ENCODE data around the gene ZNF235.
A peak's percentile ranks its signal among the peaks of the same experiment; 100 is the strongest.

ZNF235 gene

DNA sequence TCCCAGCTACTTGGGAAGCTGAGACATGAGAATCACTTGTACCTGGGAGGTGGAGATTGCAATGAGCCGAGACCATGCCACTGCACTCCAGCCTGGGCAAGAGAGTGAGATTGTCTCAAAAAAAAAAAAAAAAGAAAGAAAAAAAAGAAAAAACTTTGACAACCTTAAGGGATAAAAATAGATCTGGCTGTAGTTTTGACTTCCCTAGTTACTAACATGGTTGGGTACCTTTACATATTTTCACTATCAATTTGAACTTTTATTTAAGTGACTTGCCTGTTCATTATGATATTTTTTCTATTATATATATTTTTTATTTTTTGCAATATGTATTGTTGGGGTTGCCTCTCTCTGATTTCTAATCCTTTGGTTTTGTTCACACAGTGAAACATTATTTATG lies 8.4 kb upstream of the ZNF235 start:
- H3K4ac ChIP-seq (ENCODE audit: low read depth in 1 of 2, low read length in 2 of 2), result no peak overlapping the region
- H3K4me3 ChIP-seq (ENCODE audit: insufficient read depth in 1 of 2, low read depth in 1 of 2, low read length in 2 of 2), result no peak overlapping the region
- no peaks in the 10 kb centered on the region for H3K79me1 ChIP-seq (replicated peaks; ENCODE audit: low read length, poor library complexity, severe bottlenecking)
- H3K36me3 ChIP-seq (ENCODE audit: control insufficient read depth in 1 of 2, insufficient read depth in 2 of 2, low read depth in 1 of 2, low read length in 2 of 2), result no peaks in the 10 kb centered on the region
- H3K27ac ChIP-seq (ENCODE audit: low read length, poor library complexity, severe bottlenecking), result no peak overlapping the region
- WGBS, result 100% methylated on average over 1 of the region's 1 CpG
- no peaks in the 10 kb centered on the region for H3K27me3 ChIP-seq (ENCODE audit: control insufficient read depth in 1 of 2, insufficient read depth in 1 of 2, low read length in 2 of 2)
- H2AK5ac ChIP-seq (ENCODE audit: low read length, severe bottlenecking), result no peak overlapping the region
- DNase-seq, result no peak
- no peaks in the 10 kb centered on the region for H3K4me1 ChIP-seq (ENCODE audit: control insufficient read depth, insufficient read depth, low read depth, low read length)
- H3K9ac ChIP-seq (ENCODE audit: low read length), result no peak overlapping the region
- no peak overlapping the region for H4K91ac ChIP-seq (ENCODE audit: low read length)
- no peak overlapping the region for H3K23ac ChIP-seq (ENCODE audit: low read length in 2 of 2)
- H3K4me2 ChIP-seq (ENCODE audit: low read length, poor library complexity, severe bottlenecking), result no peak overlapping the region
- no peak overlapping the region for H2BK120ac ChIP-seq (ENCODE audit: low read depth, low read length)
- no peak overlapping the region for H2BK15ac ChIP-seq (ENCODE audit: low read depth, poor library complexity, severe bottlenecking)
- H2AFZ ChIP-seq (ENCODE audit: low read depth, low read length), result no peak overlapping the region
- no peak overlapping the region for H4K8ac ChIP-seq (ENCODE audit: low read length)
- no peak overlapping the region for H3K18ac ChIP-seq (ENCODE audit: low read depth in 1 of 2, low read length in 2 of 2)
- no peak overlapping the region for H3K14ac ChIP-seq (ENCODE audit: low read length in 2 of 2)
- no peak overlapping the region for H2BK12ac ChIP-seq (ENCODE audit: low read length in 2 of 2)
- H3K9me3 ChIP-seq (ENCODE audit: control insufficient read depth, low read length), result peaks cover 31% of the 10 kb centered on the region
- H2BK5ac ChIP-seq (ENCODE audit: low read depth, low read length, poor library complexity, severe bottlenecking), result no peak overlapping the region

- Histone ChIP-seq H3K18ac (ENCODE audit: low read depth in 1 of 2, low read length in 2 of 2) (no peak overlapping the region), H3K4me1 (ENCODE audit: control insufficient read depth, insufficient read depth, low read depth, low read length) (peaks cover 2% of the 10 kb centered on the region)
These were observed 3.2 kb upstream of the ZNF235 start for GRCh38 chr19:44308011-44308410.

GRCh38 chr19:44306283-44306682 lies 1.5 kb upstream of the ZNF235 start:
- DNase-seq, result no peak
- Histone ChIP-seq H3K4me1 (ENCODE audit: control insufficient read depth, insufficient read depth, low read depth, low read length) (peaks cover 2% of the 10 kb centered on the region), H2BK15ac (ENCODE audit: low read depth, poor library complexity, severe bottlenecking) (no peak overlapping the region), H3K4me3 (ENCODE audit: insufficient read depth in 1 of 2, low read depth in 1 of 2, low read length in 2 of 2) (no peak overlapping the region), H2AK5ac (ENCODE audit: low read length, severe bottlenecking) (no peak overlapping the region), H3K18ac (ENCODE audit: low read depth in 1 of 2, low read length in 2 of 2) (no peak overlapping the region), H3K27me3 (ENCODE audit: control insufficient read depth in 1 of 2, insufficient read depth in 1 of 2, low read length in 2 of 2) (no peaks in the 10 kb centered on the region), H2BK5ac (ENCODE audit: low read depth, low read length, poor library complexity, severe bottlenecking) (no peak overlapping the region), H4K91ac (ENCODE audit: low read length) (no peak overlapping the region), H3K79me1 (replicated peaks; ENCODE audit: low read length, poor library complexity, severe bottlenecking) (peaks cover 6% of the 10 kb centered on the region), H3K4ac (ENCODE audit: low read depth in 1 of 2, low read length in 2 of 2) (no peak overlapping the region), H4K8ac (ENCODE audit: low read length) (no peak overlapping the region), H3K23ac (ENCODE audit: low read length in 2 of 2) (no peak overlapping the region), H3K14ac (ENCODE audit: low read length in 2 of 2) (no peak overlapping the region), H3K36me3 (ENCODE audit: control insufficient read depth in 1 of 2, insufficient read depth in 2 of 2, low read depth in 1 of 2, low read length in 2 of 2) (peaks cover 7 to 11% of the 10 kb centered on the region in 2 experiments), H2BK120ac (ENCODE audit: low read depth, low read length) (no peak overlapping the region), H3K9ac (ENCODE audit: low read length) (no peak overlapping the region), H3K27ac (ENCODE audit: low read length, poor library complexity, severe bottlenecking) (no peak overlapping the region), H3K9me3 (ENCODE audit: control insufficient read depth, low read length) (peaks cover 2% of the 10 kb centered on the region), H2BK12ac (ENCODE audit: low read length in 2 of 2) (no peak overlapping the region), H2AFZ (ENCODE audit: low read depth, low read length) (no peak overlapping the region), H3K4me2 (ENCODE audit: low read length, poor library complexity, severe bottlenecking) (no peak overlapping the region)
- 94% methylated on average over 13 of the region's 15 CpGs for WGBS

More at GRCh38 chr19:44308011-44308410, 3.2 kb upstream of the ZNF235 start:
- H3K4ac ChIP-seq (ENCODE audit: low read depth in 1 of 2, low read length in 2 of 2), result no peak overlapping the region
- no peak overlapping the region for H3K27ac ChIP-seq (ENCODE audit: low read length, poor library complexity, severe bottlenecking)
- H2BK15ac ChIP-seq (ENCODE audit: low read depth, poor library complexity, severe bottlenecking), result no peak overlapping the region
- no peak overlapping the region for H3K23ac ChIP-seq (ENCODE audit: low read length in 2 of 2)
- H3K27me3 ChIP-seq (ENCODE audit: control insufficient read depth in 1 of 2, insufficient read depth in 1 of 2, low read length in 2 of 2), result no peaks in the 10 kb centered on the region
- no peak overlapping the region for H3K9ac ChIP-seq (ENCODE audit: low read length)
- no peaks in the 10 kb centered on the region for H3K36me3 ChIP-seq (ENCODE audit: control insufficient read depth in 1 of 2, insufficient read depth in 2 of 2, low read depth in 1 of 2, low read length in 2 of 2)
- H3K4me2 ChIP-seq (ENCODE audit: low read length, poor library complexity, severe bottlenecking), result no peak overlapping the region
- no peak for DNase-seq
- H3K4me3 ChIP-seq (ENCODE audit: insufficient read depth in 1 of 2, low read depth in 1 of 2, low read length in 2 of 2), result no peak overlapping the region
- H2AK5ac ChIP-seq (ENCODE audit: low read length, severe bottlenecking), result no peak overlapping the region
- no peak overlapping the region for H2BK5ac ChIP-seq (ENCODE audit: low read depth, low read length, poor library complexity, severe bottlenecking)
- no peak overlapping the region for H4K8ac ChIP-seq (ENCODE audit: low read length)
- H3K79me1 ChIP-seq (replicated peaks; ENCODE audit: low read length, poor library complexity, severe bottlenecking), result peaks cover 3% of the 10 kb centered on the region
- no peak overlapping the region for H2BK12ac ChIP-seq (ENCODE audit: low read length in 2 of 2)
- 88% methylated on average over 1 of the region's 3 CpGs for WGBS
- H2BK120ac ChIP-seq (ENCODE audit: low read depth, low read length), result no peak overlapping the region
- H4K91ac ChIP-seq (ENCODE audit: low read length), result no peak overlapping the region
- H3K9me3 ChIP-seq (ENCODE audit: control insufficient read depth, low read length), result peaks cover 8% of the 10 kb centered on the region
- no peak overlapping the region for H2AFZ ChIP-seq (ENCODE audit: low read depth, low read length)
- H3K14ac ChIP-seq (ENCODE audit: low read length in 2 of 2), result no peak overlapping the region

- Histone ChIP-seq H3K9me3 (ENCODE audit: control insufficient read depth, low read length) (peaks cover 2% of the 10 kb centered on the region), H3K4me3 (ENCODE audit: insufficient read depth in 1 of 2, low read depth in 1 of 2, low read length in 2 of 2) (peak overlapping the region in 1 of 2 experiments; percentile 90), H3K4me1 (ENCODE audit: control insufficient read depth, insufficient read depth, low read depth, low read length) (peaks cover 2% of the 10 kb centered on the region), H3K14ac (ENCODE audit: low read length in 2 of 2) (no peak overlapping the region), H2BK120ac (ENCODE audit: low read depth, low read length) (no peak overlapping the region), H2AK5ac (ENCODE audit: low read length, severe bottlenecking) (no peak overlapping the region), H3K27ac (ENCODE audit: low read length, poor library complexity, severe bottlenecking) (no peak overlapping the region), H3K4ac (ENCODE audit: low read depth in 1 of 2, low read length in 2 of 2) (no peak overlapping the region), H4K8ac (ENCODE audit: low read length) (no peak overlapping the region), H3K23ac (ENCODE audit: low read length in 2 of 2) (no peak overlapping the region), H2BK5ac (ENCODE audit: low read depth, low read length, poor library complexity, severe bottlenecking) (no peak overlapping the region), H3K36me3 (ENCODE audit: control insufficient read depth in 1 of 2, insufficient read depth in 2 of 2, low read depth in 1 of 2, low read length in 2 of 2) (peaks cover 9 to 17% of the 10 kb centered on the region in 2 experiments), H2BK15ac (ENCODE audit: low read depth, poor library complexity, severe bottlenecking) (no peak overlapping the region), H3K4me2 (ENCODE audit: low read length, poor library complexity, severe bottlenecking) (no peak overlapping the region), H4K91ac (ENCODE audit: low read length) (no peak overlapping the region), H2AFZ (ENCODE audit: low read depth, low read length) (no peak overlapping the region), H3K9ac (ENCODE audit: low read length) (peak overlapping the region; percentile 94), H3K27me3 (ENCODE audit: control insufficient read depth in 1 of 2, insufficient read depth in 1 of 2, low read length in 2 of 2) (no peaks in the 10 kb centered on the region), H3K18ac (ENCODE audit: low read depth in 1 of 2, low read length in 2 of 2) (no peak overlapping the region), H2BK12ac (ENCODE audit: low read length in 2 of 2) (no peak overlapping the region), H3K79me1 (replicated peaks; ENCODE audit: low read length, poor library complexity, severe bottlenecking) (peaks cover 6% of the 10 kb centered on the region)
- WGBS, result 97% methylated on average over 4 of the region's 4 CpGs
- no peak for DNase-seq
These were observed 632 bp upstream of the ZNF235 start for GRCh38 chr19:44305457-44305856.
